AG04450 (cell line): ENCODE results near the gene SAMD3. TPM values are rescaled to one million over a fixed set of nuclear protein-coding genes. Genes with fewer than 3 reads are reported as not detected.
"Not testable (repeated sequence)": the region's sequence is repeated elsewhere in the genome, so short reads cannot be mapped to it uniquely, and the experiment has no call there.

Experiments
- CTCF ChIA-PET: fragments of 300-600, 350-600 bp; formaldehyde crosslinking; extraction: SDS; loops from one replicate; lab custom pipeline; 2022; ENCODE audit warnings: antibody characterized with exemption, inconsistent platforms; lab: Charles Lee
- POLR2A ChIA-PET: fragments of 350-600 bp; formaldehyde crosslinking; extraction: SDS; loops from one replicate; lab custom pipeline; 2021; ENCODE audit warnings: antibody characterized with exemption, inconsistent platforms; lab: Yijun Ruan, JAX
- DNase-seq: peaks from one replicate; pipeline ENCODE4 v3.0.0-alpha.2; 2011; ENCODE audit warnings: low read depth, low spot score
- H3K27ac ChIP-seq: one replicate; pipeline ENCODE4 v1.5.1; 2012; ENCODE audit warnings: low read depth, low read length, control low read depth
- H3K27me3 ChIP-seq: one replicate; pipeline ENCODE4 v1.6.0; 2012; ENCODE audit warnings: low read length; ENCODE audit not compliant: control insufficient read depth, insufficient read depth
- H3K4me3 ChIP-seq: 2 replicates; pipeline ENCODE4 v1.5.1; 2011; ENCODE audit warnings: mild to moderate bottlenecking, low read depth, low read length, control low read depth
- H3K9me3 ChIP-seq: 2 replicates; pipeline ENCODE4 v1.5.1; 2012; ENCODE audit warnings: low read length; ENCODE audit not compliant: control insufficient read depth, insufficient read depth
- CTCF ChIP-seq: IDR thresholded peaks from 2 replicates; pipeline ENCODE4 v1.5.1; 2011; ENCODE audit warnings: low read depth, low read length, control low read depth, inconsistent platforms
- polyA plus RNA-seq: library from polyadenylated mRNA; depleted of rRNA; stranded (reverse); fragments of >200 nt; gene quantifications from 2 replicates; pipeline ENCODE4 v1.2.3, GENCODE V29; 2011

SAMD3 gene
- polyA plus RNA-seq, 1 experiment, result 2.4 TPM

- Histone ChIP-seq H3K4me3 (no peak overlapping the region), H3K9me3 (no peaks in the 10 kb centered on the region), H3K27ac (no peak overlapping the region), H3K27me3 (no peaks in the 10 kb centered on the region)
- no peak for DNase-seq
- ChIA-PET POLR2A (no interaction called here), CTCF (interaction anchor here (1.4 kb wide), 1 partner anchor 91 kb away, joined by 3 read pairs; no protein-coding TSS in a partner anchor)
- no peak for TF ChIP-seq CTCF
These were observed 20.0 kb downstream of the SAMD3 start for GRCh38 chr6:130202782-130203181.

- H3K27ac ChIP-seq, result no peak overlapping the region
- H3K27me3 ChIP-seq, result no peaks in the 10 kb centered on the region
- TF ChIP-seq CTCF, result no peak
- no peaks in the 10 kb centered on the region for H3K9me3 ChIP-seq
- no peak for DNase-seq
- CTCF ChIA-PET, result no interaction called here
- H3K4me3 ChIP-seq, result no peak overlapping the region
- POLR2A ChIA-PET, result no interaction called here
These were observed 22.7 kb downstream of the SAMD3 start for GRCh38 chr6:130200020-130200419.

- H3K27ac ChIP-seq, result no peak overlapping the region
- no peak for DNase-seq
- no peaks in the 10 kb centered on the region for H3K27me3 ChIP-seq
- H3K4me3 ChIP-seq, result no peak overlapping the region
- POLR2A ChIA-PET, result no interaction called here
- CTCF ChIA-PET, result interaction anchor here (0.6 kb wide), 1 partner anchor 122 kb away, joined by 3 read pairs; no protein-coding TSS in a partner anchor
- no peak for TF ChIP-seq CTCF
- no peaks in the 10 kb centered on the region for H3K9me3 ChIP-seq
These were observed 24.2 kb downstream of the SAMD3 start for GRCh38 chr6:130198483-130199035.

- H3K27me3 ChIP-seq, H3K4me3 ChIP-seq, POLR2A ChIA-PET, CTCF ChIA-PET, H3K27ac ChIP-seq, H3K9me3 ChIP-seq, DNase-seq: not testable (repeated sequence)
These were observed 24.8 kb downstream of the SAMD3 start for GRCh38 chr6:130197816-130198482.

GRCh38 chr6:130194434-130194833 is 28.3 kb downstream of the SAMD3 start:
- H3K27ac ChIP-seq, DNase-seq, H3K9me3 ChIP-seq, POLR2A ChIA-PET, H3K27me3 ChIP-seq, H3K4me3 ChIP-seq, CTCF ChIA-PET: not testable (repeated sequence)
